Hematopoietic multipotent progenitor cell (in vitro differentiated cells): ENCODE data around the gene TTF2. TPM values are rescaled to one million over a fixed set of nuclear protein-coding genes. Genes with fewer than 3 reads are reported as not detected.
A peak's percentile ranks its signal among the peaks of the same experiment; 100 is the strongest.

ENCODE experiments used
- DNase-seq, 3 donors: peaks; one replicate each; pipeline ENCODE4 v3.0.0-alpha.2; 2011 to 2015; ENCODE audit warnings: low read depth in 2 of 3, low spot score in 2 of 3
- total RNA-seq: library from RNA; depleted of rRNA; stranded (reverse); fragments of >200 nt; gene quantifications from one replicate; pipeline ENCODE4 v1.2.3, GENCODE V29; 2012

Gene TTF2
- total RNA-seq = 18.9 TPM

DNA sequence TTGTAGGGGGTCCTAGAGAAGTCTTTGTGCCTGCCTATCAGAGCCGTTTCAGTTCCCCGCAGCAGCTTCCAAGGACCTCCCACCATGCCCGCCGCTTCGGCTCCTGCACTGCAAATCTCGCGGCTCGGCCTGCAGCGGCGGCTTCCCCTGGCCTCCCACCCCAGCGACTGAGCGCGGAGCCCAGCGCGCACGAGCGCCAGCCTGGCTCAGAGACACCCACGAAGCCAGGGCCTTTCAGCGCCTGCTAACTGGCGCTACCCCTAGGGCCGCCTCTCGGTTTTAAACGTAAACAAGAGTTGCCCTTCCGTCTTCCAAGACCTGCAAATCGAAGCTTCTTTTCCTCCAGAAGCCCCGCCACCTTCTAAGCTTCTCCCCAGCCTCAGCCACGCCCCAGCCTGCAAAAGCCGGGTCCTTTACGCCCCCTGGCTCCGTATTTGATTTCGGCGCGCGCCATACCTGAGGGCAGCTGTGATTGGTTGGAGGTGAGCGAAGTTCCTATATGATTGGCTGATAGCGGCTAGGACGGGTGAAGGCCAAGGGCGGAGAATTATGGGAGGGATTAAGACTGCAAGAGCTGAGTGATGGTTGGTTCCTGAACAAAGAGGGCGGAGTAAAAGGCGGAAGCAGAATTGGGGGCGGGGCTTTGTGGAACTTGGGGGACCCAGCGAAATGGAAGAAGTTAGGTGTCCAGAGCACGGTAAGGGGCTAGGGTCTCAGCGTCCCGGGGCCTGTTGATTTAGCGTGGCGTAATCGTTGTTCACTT lies at the start of gene TTF2:
Gene TTF2 (plus strand): TSS at position 649 of the 763 bp plus-strand sequence. CDS start 21 bp downstream, at position 670.
- peak; percentile 78 to 100 (median 99) for DNase-seq

DNA sequence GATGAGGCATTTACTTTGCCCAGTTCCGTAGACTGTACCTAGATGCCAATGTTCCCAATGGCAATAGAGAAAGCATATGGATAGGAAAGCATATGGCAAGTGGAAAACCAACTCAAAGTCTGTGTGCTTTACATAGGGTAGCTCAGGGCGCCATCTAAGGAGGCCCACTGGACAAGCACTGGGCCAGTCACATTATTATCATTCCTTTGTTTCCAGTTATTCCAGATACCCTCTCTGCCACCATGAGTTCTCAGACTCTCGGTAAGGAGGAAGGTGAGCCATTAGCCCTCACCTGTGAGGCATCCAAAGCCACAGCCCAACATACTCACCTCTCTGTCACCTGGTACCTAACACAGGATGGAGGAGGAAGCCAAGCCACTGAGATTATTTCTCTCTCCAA lies 48.8 kb upstream of the TTF2 start:
- no peak for DNase-seq

DNA sequence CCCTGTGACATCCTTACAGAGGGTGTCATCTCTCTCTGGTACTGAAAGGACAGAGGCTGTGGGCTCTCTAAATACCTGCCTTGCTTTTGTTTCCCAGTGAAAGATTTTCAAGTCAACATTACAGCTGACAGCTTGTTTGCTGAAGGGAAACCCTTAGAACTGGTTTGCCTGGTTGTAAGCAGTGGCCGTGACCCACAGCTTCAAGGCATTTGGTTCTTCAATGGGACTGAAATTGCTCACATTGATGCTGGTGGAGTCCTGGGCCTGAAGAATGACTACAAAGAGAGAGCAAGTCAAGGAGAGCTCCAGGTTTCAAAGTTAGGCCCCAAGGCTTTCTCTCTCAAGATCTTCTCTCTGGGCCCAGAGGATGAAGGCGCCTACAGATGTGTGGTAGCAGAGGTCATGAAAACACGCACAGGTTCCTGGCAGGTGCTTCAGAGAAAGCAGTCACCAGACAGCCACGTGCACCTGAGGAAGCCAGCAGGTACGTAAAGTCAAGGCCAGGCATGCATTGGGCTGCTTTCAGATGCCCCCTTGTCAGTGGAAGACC lies 46.7 kb upstream of the TTF2 start:
- no peak for DNase-seq

DNA sequence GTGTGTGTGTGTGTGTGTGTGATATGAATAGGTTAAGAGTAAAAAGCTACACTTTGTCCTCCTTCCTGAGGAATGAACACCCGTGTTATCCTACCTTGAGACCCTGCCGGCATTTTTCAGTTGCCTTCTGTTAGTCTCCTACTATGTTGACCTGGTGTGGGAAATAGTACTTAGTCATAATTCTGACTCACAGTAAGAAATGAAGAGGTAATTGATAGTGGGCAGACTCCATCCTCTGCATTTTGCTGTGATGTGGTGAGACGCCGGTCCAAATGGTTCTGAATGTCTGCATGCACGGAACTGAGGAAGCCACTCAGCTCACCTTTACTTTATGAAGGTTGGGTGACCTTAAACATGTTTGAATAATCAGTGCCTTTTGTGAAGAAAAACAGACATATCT lies 45.9 kb upstream of the TTF2 start:
- no peak for DNase-seq

DNA sequence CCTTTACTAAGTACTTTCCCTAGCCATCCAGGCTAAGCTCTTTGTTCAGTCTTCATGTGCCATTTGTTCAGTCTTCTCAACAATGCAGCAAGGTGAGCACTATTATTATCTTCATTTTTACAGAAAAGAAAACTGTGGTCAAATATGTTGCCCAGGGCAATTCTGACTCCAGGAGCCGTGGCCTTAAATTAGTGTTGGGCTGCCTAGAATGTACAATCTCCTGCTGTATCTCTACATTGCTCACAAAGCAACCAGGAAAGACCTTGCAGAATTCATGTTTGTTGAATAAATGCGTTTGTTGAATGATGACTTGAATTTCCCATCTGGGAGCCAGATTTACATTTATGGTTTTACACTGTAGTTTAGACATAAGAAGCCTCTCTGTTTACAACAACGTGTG lies 44.4 kb upstream of the TTF2 start:
- no peak for DNase-seq

DNA sequence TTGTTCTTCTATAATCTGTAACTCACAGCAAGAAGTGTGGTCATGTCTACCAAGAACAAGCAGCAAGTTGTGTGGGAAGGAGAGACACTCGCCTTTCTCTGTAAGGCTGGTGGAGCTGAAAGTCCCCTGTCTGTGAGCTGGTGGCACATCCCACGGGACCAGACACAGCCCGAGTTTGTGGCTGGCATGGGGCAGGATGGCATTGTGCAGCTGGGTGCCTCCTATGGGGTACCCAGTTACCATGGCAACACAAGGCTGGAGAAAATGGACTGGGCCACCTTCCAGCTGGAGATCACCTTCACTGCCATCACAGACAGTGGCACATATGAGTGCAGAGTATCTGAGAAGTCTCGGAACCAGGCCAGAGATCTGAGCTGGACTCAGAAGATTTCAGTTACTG lies 43.1 kb upstream of the TTF2 start:
- no peak for DNase-seq

DNA sequence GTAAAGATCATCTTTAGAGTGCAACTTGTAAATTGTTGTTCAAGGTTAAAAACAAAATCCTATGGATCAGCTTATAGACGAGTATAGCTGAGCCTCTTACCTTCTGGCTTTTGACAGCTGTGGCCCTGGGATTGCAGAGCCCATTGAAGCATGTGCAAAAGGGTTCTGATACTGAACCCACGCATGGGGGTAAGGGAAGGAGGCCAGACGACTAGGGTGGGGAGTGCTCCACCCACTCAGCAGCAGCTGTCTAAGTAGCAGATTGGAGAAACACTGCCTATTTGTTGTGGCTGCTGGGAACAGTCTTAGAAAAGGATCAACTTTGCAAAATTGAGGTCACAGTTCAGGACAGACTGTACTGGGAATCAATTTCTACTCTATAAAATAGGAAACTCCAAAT lies 42.5 kb upstream of the TTF2 start:
- no peak for DNase-seq

DNA sequence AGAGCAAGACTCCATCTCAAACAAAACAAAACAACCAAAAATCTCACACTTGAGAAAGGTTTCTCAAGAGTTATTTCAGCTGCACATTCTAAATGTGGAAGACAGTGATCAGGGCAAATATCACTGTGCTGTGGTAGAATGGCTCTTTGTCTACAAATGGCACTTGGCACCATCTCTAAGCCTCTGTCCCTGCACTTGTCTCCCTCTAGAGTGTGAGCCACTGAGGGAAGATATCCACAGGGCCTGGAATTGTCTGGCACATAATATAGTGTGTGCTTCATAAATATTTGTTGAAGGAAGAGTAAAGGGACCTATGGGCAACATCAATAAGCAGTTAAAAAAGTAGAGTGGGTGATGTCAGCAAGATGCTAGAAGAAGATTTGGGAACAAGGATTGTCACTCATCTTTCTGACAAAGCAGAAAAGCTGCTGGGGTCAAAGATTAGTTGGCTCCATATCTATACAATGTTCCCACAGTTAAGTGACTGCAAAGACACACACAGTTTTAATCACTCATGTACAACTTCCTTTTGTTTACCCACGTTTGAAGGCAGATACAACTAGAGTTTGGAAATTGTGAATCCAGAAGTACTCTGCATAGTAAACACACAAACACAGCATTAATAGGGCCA lies 39.5 kb upstream of the TTF2 start:
- DNase-seq = no peak

DNA sequence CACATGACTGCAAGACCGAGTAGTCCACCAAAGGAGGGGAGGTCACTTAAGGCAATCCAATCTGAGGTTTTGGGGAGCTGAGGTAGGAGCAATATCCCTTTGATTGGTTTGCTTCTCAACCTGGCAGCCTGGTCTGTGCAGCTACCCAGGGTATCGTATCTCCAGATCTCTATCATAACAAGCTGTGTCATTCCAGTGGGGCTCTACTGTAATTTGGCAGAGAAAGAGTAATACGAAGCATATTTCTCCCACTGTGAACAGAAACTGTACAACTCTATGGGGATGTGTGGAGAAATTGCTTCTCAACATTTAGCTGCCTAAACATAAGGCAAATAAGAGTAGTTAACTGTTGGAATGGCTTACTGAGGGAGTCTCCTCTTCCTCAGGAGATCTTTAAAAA lies 38.0 kb upstream of the TTF2 start:
- DNase-seq = no peak

DNA sequence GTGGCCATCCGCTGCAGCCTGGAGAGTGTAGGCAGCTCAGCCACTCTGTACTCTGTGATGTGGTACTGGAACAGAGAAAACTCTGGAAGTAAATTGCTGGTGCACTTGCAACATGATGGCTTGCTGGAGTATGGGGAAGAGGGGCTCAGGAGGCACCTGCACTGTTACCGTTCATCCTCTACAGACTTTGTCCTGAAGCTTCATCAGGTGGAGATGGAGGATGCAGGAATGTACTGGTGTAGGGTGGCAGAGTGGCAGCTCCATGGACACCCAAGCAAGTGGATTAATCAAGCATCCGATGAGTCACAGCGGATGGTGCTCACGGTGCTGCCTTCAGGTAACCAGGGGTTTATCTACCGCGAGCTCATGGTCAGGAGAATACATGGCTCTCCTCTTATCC lies 34.6 kb upstream of the TTF2 start:
- no peak for DNase-seq

DNA sequence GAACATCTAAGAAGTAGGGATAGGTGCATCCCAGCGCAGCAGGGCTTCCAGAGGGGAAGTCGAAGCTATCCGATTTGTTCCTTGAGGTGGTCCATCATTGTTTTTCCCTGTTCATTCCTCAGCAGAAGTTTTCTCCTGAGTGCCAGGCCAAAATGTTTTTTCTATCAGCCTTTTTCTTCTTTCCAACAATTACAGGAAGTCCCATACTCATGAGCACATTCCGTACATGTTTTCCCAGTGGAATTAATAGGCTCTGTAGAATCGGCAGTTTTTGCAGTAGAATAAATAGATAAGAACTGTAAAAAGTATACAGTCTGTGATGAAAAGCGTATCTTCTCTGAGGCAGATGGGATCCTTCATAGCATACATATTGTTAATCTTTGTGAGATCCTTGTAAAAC lies 33.8 kb upstream of the TTF2 start:
- no peak for DNase-seq

DNA sequence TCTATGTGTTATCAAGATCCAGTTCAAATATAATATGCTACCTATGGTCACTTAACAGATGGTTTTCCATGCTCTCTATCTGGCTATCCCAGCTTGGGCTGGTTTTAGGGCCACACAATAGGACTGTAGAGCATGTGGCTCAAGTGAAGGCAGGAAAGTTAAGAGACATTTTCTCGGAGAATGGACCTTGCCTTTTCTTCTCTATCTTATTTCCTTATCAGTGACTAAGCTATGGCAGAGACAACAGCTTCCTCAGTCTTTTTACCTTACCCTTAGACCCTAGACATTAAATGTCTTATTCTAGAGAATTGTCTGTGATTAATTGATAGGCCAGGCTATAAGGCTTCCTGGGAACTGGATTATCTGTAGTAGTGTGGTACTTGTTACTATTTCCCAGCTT lies 30.4 kb upstream of the TTF2 start:
- DNase-seq = no peak

DNA sequence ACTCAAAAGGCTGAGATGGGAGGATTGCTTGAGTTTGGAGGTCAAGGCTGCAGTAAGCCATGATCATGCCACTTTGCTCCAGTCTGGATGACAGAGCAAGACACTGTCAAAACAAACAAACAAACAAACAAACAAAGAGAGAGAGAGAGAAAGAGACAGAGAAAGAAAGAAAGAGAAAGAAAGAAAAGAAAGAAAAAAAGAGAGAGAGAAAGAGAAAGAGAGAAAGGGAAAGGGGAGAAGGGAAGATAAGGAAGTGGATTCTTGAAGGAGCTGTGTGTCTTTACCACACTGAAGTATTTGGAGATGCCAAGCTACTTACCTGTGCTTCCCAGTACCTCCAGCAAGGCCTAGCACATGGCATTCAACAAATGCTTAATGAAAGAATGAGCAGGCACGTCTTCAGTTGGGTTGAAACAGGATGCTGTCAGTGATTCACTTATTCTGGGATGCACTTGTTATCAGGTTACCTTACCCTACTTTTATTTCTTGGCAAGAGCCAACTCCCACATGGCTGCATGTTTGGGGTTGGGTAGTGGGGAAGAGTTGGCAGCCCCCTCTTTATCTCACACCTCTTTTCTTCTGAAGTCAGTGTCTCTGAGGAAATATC lies 29.8 kb upstream of the TTF2 start:
- DNase-seq = no peak

DNA sequence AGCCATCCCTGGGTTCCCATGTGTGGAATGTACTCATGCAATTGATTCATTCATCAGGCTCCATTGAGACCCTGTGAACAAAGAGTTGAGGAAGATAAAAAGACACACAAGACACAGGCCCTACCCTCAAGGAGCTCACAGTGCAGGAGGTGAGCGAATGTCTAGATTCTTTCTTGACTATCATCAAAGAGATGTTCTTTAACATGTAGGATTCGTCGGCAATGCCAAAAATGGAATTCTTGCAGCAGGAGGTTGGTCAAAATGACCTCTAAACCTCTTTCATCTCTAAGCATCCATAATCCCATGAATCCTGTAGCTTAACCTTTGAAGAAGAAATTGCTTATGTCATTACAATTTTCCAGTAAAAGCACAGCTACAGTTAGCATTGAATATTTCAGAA lies 27.9 kb upstream of the TTF2 start:
- no peak for DNase-seq

DNA sequence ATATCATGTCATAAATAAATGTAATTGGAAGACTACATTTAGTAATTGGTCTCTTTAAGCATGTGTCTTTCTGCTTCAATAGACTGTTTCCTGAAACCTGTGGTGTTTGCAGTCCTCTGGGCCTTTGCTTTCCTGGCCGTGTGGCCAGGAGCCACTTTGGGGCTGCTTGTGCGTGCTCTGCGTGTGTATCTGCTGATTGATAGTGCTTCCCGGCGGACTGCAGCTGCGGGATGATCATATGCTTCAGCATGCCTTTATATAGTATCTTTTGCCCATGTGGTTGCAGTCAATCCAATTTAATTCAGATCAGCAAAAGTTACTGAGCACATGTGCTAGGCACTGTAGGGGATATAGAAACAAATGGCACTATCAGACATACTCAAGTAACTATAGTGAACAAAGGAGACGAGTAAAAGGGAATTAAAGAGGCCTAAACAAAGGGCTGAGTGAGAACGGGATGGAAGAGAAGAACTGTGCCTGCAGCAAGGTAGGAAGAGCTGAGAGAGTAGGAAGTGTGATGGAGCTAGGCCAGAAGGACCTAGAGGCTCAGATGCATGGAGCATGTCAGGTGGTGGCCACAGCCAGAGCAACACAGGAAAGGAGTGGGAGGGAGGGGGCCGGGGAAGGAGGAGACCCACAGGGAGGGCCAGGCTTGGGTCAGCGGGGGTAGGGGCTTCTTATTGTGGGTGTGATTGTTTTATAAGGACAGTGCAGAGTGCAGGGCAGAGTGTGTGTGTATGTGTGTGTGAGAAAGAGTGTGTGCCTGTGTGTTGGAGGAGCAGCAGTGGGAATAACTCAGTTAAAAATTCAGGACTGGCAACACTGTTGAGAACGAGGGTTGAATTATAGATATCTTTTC lies 27.2 kb upstream of the TTF2 start:
- no peak for DNase-seq

DNA sequence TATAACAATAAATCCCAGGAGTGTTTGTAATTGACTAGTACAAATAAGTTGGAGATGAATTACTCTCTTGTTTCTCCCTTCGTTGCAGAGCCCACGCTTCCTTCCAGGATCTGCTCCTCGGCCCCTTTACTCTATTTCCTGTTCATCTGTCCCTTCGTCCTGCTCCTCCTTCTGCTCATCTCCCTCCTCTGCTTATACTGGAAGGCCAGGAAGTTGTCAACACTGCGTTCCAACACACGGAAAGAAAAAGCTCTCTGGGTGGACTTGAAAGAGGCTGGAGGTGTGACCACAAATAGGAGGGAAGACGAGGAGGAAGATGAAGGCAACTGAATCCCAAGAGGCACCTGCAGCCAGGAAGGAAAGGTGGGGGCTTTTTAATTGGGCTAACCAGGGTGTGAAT lies 26.4 kb upstream of the TTF2 start:
- DNase-seq = no peak

DNA sequence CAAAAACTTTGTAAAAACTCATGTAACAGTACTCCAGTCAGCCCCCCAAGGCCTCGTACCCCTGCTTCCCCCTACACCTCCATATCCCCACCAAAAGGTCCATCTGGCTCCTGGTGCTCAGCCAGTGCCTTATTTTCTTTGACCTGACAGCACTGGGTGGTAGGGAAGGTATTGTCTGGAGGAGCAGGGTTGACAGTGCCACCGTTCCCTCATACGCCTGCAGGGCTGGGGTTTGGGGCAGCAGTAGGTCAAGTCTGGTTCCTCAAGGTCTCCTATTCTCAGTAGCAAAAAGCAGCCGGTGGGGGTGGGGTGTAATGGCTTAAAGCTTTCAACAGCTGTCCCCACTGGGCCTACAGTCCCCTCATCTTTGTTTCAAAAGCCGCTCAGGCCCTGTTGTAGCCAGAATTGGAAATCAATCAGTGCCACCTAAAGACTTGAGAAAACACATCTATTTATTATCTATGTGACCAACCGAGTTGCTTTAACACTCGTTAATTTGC lies 25.3 kb upstream of the TTF2 start:
- DNase-seq = no peak

DNA sequence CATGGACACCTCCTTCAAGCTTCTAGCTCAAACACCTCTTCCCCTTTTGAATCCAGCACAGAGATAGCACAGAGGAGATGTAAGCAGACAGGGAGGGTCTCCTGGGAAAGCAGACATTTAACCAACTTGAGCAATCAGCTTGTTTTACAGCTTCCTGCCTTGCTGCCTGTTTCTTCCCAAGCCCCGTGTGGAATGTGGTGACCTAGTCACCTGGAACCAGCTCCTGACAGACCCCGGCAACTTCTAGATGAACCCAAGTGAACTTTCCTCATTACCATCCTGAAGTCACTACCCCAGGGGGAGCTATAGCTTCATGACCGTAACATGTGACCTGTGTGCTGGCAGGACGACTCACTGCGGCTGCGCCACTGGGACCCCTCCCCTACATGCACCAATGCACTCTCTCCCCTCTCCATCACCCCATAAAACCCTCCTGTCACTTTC lies 24.1 kb upstream of the TTF2 start:
- no peak for DNase-seq

DNA sequence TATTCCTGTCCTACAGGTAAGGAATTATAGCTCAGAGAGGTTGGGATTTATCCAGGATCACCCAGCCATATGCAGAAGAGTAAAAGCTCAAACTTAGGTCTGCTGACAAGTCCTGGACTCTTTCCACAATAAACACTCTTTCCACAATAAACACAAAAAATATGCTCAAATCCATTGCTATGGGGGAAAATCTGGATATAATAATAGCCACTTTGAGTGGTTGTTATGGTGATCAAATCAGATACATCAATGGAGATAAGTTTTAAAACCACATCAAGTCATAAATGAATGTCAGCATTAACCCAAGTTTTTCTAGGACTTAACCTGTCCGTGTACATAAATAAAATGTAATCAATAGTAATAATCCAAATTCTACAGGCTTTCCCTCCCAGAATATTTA lies 22.3 kb upstream of the TTF2 start:
- no peak for DNase-seq

DNA sequence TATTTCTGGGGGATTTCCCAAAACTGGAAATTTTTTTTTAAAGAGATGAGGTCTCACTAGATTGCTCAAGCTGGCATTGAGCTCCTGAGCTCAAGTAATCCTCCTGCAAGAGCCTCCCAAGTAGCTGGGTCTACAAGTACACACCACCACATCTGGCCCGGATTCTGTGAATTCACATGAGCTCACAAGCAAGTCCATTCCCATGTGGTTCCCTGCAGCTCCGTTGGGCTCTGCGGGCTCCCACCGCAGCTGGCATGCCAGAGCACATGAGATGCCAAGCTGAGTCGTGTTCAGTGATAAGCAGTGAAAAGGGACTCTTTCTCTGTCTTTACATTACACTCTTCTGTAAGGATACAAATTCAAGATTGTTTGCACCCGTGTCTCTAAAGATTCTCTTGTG lies 21.9 kb upstream of the TTF2 start:
- DNase-seq = no peak

DNA sequence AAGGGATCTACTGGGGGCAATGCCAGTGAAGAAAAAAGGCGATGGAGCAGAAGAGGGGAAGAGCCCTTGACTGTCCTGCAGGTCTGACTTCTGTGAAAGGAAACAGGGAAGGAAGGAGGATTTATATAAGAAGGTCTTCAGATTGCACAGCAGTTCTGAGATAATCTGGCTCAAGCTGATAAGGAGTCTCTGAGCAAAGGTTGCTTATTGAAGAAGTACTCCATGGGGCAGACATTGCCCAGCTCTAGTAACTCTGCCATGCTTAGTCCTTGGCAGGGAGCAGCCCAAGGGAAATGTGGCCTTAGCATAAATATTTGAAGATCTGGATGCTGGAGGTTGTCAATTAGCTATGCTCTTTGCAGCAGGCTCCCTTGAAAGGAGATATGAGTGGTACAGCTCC lies 15.9 kb upstream of the TTF2 start:
- DNase-seq = no peak
